HCT116 (cell line): ENCODE data around the gene SMAD9. TPM values are rescaled to one million over a fixed set of nuclear protein-coding genes. Genes with fewer than 3 reads are reported as not detected.

ENCODE experiments used
- ATAC-seq: fragments of 200-7000 bp; cut with Tn5 transposase; 2 replicates; pipeline ENCODE4 v1.9.1; 2020; ENCODE audit warnings: mild to moderate bottlenecking, moderate library complexity
- BruUV-seq: library from RNA; stranded (reverse); fragments of 400-500 nt; replicated peaks from 2 replicates; lab custom pipeline; 2021; lab: Mats Ljungman, UMichigan
- CTCF ChIA-PET: fragments of 300-600 bp; sonication (Branson Sonifier 250); formaldehyde crosslinking; loops from one replicate; lab custom pipeline; 2021; ENCODE audit warnings: antibody characterized with exemption; lab: Charles Lee
- POLR2A ChIA-PET: fragments of 300-600, 350-600 bp; sonication (Branson Sonifier 250); formaldehyde crosslinking; loops from one replicate; lab custom pipeline; 2021; ENCODE audit warnings: antibody characterized with exemption; lab: Charles Lee
- RAD21 ChIA-PET, 2 experiments: fragments of 300-600 bp; sonication (Branson Sonifier 250); formaldehyde crosslinking; loops; one replicate each; lab custom pipeline; 2023; ENCODE audit warnings: low total read pairs in 2 of 2; ENCODE audit not compliant: uncharacterized antibody in 2 of 2, unreplicated experiment in 2 of 2, low non-redundant PET in 1 of 2; lab: Charles Lee
- DNase-seq: peaks from one replicate; pipeline ENCODE4 v3.0.0-alpha.2; 2010; ENCODE audit warnings: low read depth, low spot score
- H2AFZ ChIP-seq: fragments of 200-600 bp; shearing (Covaris generic), sonication (generic); 2 replicates; pipeline ENCODE4 v1.6.1; 2017; ENCODE audit warnings: low read depth, mixed run types, mixed read lengths, antibody characterized with exemption, low read length; ENCODE audit not compliant: poor library complexity, severe bottlenecking
- H3K27ac ChIP-seq: 2 replicates; pipeline ENCODE4 v1.5.1; 2012; ENCODE audit warnings: low read depth, low read length
- H3K27me3 ChIP-seq: fragments of 200-600 bp; sonication (generic); 2 replicates; pipeline ENCODE4 v1.6.1; 2016; ENCODE audit warnings: mixed run types, low read length, mixed read lengths; ENCODE audit not compliant: insufficient read depth
- H3K36me3 ChIP-seq, 2 experiments: fragments of 200-500 bp in 1 of 2; fragments of 200-600 bp in 1 of 2; sonication (Bioruptor generic) in 1 of 2; sonication (generic) in 1 of 2; 2 replicates each; pipeline versions ENCODE4 v1.5.1 to v1.6.1; 2014 to 2016; ENCODE audit warnings: low read length in 2 of 2, inconsistent platforms in 1 of 2, mixed read lengths in 1 of 2, mixed run types in 1 of 2; ENCODE audit not compliant: insufficient read depth in 2 of 2, control insufficient read depth in 1 of 2
- H3K4me1 ChIP-seq, 2 experiments: fragments of 200-600 bp in 1 of 2; sonication (generic) in 1 of 2; 2 replicates each; pipeline versions ENCODE4 v1.5.1 to v1.6.1; 2012 to 2017; ENCODE audit warnings: low read length in 2 of 2, inconsistent platforms in 1 of 2, mild to moderate bottlenecking in 1 of 2, mixed read lengths in 1 of 2, mixed run types in 1 of 2, moderate library complexity in 1 of 2; ENCODE audit not compliant: insufficient read depth in 2 of 2, control insufficient read depth in 1 of 2
- H3K4me2 ChIP-seq: fragments of 200-600 bp; sonication (generic); 2 replicates; pipeline ENCODE4 v1.6.1; 2017; ENCODE audit warnings: mixed run types, low read length, mixed read lengths
- H3K4me3 ChIP-seq, 2 experiments: fragments of 200-600 bp in 1 of 2; sonication (generic) in 1 of 2; replicated peaks in 1 of 2; 2 replicates each; pipeline ENCODE4 v1.5.1; 2011 to 2016; ENCODE audit warnings: low read length in 2 of 2, control low read depth in 1 of 2, low read depth in 1 of 2, mild to moderate bottlenecking in 1 of 2, mixed read lengths in 1 of 2, mixed run types in 1 of 2
- H3K79me2 ChIP-seq: fragments of 200-600 bp; sonication (generic); 2 replicates; pipeline ENCODE4 v1.6.1; 2017; ENCODE audit warnings: mild to moderate bottlenecking, mixed run types, low read length, moderate library complexity, mixed read lengths; ENCODE audit not compliant: insufficient read depth
- H3K9ac ChIP-seq: fragments of 200-600 bp; sonication (generic); 2 replicates; pipeline ENCODE4 v1.6.1; 2016; ENCODE audit warnings: low read length, mixed read lengths
- H3K9me2 ChIP-seq: fragments of 200-600 bp; sonication (generic), shearing (Covaris generic); 2 replicates; pipeline ENCODE4 v1.6.1; 2017; ENCODE audit warnings: mixed run types, mild to moderate bottlenecking, moderate library complexity; ENCODE audit not compliant: insufficient read depth
- H3K9me3 ChIP-seq, 2 experiments: fragments of 200-500 bp in 1 of 2; fragments of 200-600 bp in 1 of 2; sonication (Bioruptor generic) in 1 of 2; sonication (generic) in 1 of 2; 2 replicates each; pipeline ENCODE4 v1.6.1; 2014 to 2017; ENCODE audit warnings: low read length in 2 of 2, mixed read lengths in 2 of 2, inconsistent platforms in 1 of 2, low read depth in 1 of 2, mild to moderate bottlenecking in 1 of 2, mixed run types in 1 of 2, moderate library complexity in 1 of 2; ENCODE audit not compliant: control insufficient read depth in 1 of 2, insufficient read depth in 1 of 2
- H4K20me1 ChIP-seq: fragments of 200-600 bp; sonication (generic), shearing (Covaris generic); 2 replicates; pipeline ENCODE4 v1.6.1; 2017; ENCODE audit warnings: mixed run types, mild to moderate bottlenecking, moderate library complexity; ENCODE audit not compliant: insufficient read depth
- EZH2phosphoT487 ChIP-seq: fragments of 200-600 bp; IDR thresholded peaks from 2 replicates; pipeline ENCODE4 v1.6.1; 2018; ENCODE audit warnings: antibody characterized with exemption, borderline replicate concordance
- RAD21 ChIP-seq: IDR thresholded peaks from 2 replicates; pipeline ENCODE4 v1.6.1; 2012; ENCODE audit warnings: low read depth, mild to moderate bottlenecking
- ZFX ChIP-seq: fragments of 450-650 bp; IDR thresholded peaks from 2 replicates; pipeline ENCODE4 v1.6.1; 2017
- intact Hi-C: fragments of 100-400 bp; cut with micrococcal nuclease; formaldehyde crosslinking; loops from 2 replicates; pipeline ENCODE4 v1.10.0; 2022
- total RNA-seq: library from RNA; stranded (reverse); gene quantifications from one replicate; pipeline ENCODE4 v1.2.1, GENCODE V29; 2021; ENCODE audit not compliant: unreplicated experiment
- TF ChIP-seq, protein P1 (sequence below), 3 experiments: fragments of 200-600 bp in 1 of 3; sonication (generic) in 1 of 3; IDR thresholded peaks in 2 of 3; conservative IDR thresholded peaks in 1 of 3; 2 replicates each; pipeline ENCODE4 v1.5.1; 2012 to 2017; ENCODE audit warnings: low read depth in 2 of 3, low read length in 2 of 3, antibody characterized with exemption in 1 of 3, borderline replicate concordance in 1 of 3, control low read depth in 1 of 3, mild to moderate bottlenecking in 1 of 3, mixed read lengths in 1 of 3, mixed run types in 1 of 3, moderate library complexity in 1 of 3; ENCODE audit not compliant: insufficient read depth in 1 of 3

Gene SMAD9
- total RNA-seq, 1 experiment from 2014 or later, result 4.3 TPM

- H3K4me2 ChIP-seq, result no peak overlapping the region
- TF ChIP-seq, protein P1, sequence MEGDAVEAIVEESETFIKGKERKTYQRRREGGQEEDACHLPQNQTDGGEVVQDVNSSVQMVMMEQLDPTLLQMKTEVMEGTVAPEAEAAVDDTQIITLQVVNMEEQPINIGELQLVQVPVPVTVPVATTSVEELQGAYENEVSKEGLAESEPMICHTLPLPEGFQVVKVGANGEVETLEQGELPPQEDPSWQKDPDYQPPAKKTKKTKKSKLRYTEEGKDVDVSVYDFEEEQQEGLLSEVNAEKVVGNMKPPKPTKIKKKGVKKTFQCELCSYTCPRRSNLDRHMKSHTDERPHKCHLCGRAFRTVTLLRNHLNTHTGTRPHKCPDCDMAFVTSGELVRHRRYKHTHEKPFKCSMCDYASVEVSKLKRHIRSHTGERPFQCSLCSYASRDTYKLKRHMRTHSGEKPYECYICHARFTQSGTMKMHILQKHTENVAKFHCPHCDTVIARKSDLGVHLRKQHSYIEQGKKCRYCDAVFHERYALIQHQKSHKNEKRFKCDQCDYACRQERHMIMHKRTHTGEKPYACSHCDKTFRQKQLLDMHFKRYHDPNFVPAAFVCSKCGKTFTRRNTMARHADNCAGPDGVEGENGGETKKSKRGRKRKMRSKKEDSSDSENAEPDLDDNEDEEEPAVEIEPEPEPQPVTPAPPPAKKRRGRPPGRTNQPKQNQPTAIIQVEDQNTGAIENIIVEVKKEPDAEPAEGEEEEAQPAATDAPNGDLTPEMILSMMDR (IDR thresholded peaks at IDR 0.05 in 2 of 3, conservative IDR thresholded peaks at IDR 0.05 in 1 of 3; ENCODE audit: borderline replicate concordance in 1 of 3, insufficient read depth in 1 of 3, low read depth in 2 of 3, low read length in 2 of 3), result peak in 2 of 3 experiments; percentile 48 to 58; a peak in 4 of 6 replicates
- TF ChIP-seq ZFX (no peak), EZH2phosphoT487 (no peak), RAD21 (peak; percentile 30; the same call in 1 of the 2 replicates)
- TF ChIP-seq, all 23 proteins: peak for 2
- Histone ChIP-seq H4K20me1 (no peaks in the 10 kb centered on the region; the same call in 1 of the 2 replicates), H3K79me2 (no peaks in the 10 kb centered on the region), H2AFZ (no peak overlapping the region), H3K27me3 (no peaks in the 10 kb centered on the region), H3K9ac (no peak overlapping the region), H3K4me3 (no peak overlapping the region), H3K4me1 (no peaks in the 10 kb centered on the region), H3K27ac (no peak overlapping the region), H3K36me3 (no peaks in the 10 kb centered on the region), H3K9me3 (no peaks in the 10 kb centered on the region), H3K9me2 (no peaks in the 10 kb centered on the region)
- intact Hi-C loops, result no loop called here
- RAD21 ChIA-PET, result no interaction called here
- POLR2A ChIA-PET, result no interaction called here
- DNase-seq (no peak), ATAC-seq (peak; percentile 77)
- CTCF ChIA-PET, result interaction anchor here (1.2 to 1.4 kb wide), 3 partner anchors 11 to 220 kb away, joined by 3 to 4 read pairs (median 3); no protein-coding TSS in a partner anchor
- no TSS peak for BruUV-seq
Observed at GRCh38 chr13:36850790-36851438, 69.1 kb downstream of the SMAD9 start.
